Dedifferentiated amniotic fluid mesenchymal stem cell (primary cell): ENCODE measurements around the gene C11orf42.

ENCODE experiments used
- DNase-seq: peaks from one replicate; pipeline ENCODE4 v3.0.0-alpha.2; 2016; ENCODE audit errors: extremely low spot score

Gene C11orf42

GRCh38 chr11:6205366-6205765, at the start of gene C11orf42:
TSS of gene C11orf42 (plus strand) at chr11:6205557. CDS start at chr11:6205616, 59 bp downstream.
- no peak for DNase-seq

GRCh38 chr11:6156628-6157359, 48.6 kb upstream of the C11orf42 start:
- no peak for DNase-seq

GRCh38 chr11:6170226-6170625, 35.1 kb upstream of the C11orf42 start, which contains the start of gene OR52B2:
TSS of gene OR52B2 (minus strand) at chr11:6170326. CDS start at chr11:6170326, 0 bp downstream.
- DNase-seq, result no peak

GRCh38 chr11:6175440-6175839, 29.9 kb upstream of the C11orf42 start:
- no peak for DNase-seq

GRCh38 chr11:6191742-6192141, 13.6 kb upstream of the C11orf42 start:
- DNase-seq, result no peak

- no peak for DNase-seq
Measured at GRCh38 chr11:6194065-6194581, 11.2 kb upstream of the C11orf42 start.

GRCh38 chr11:6196396-6196795, 9.0 kb upstream of the C11orf42 start:
- DNase-seq, result no peak

GRCh38 chr11:6197466-6198200, 7.7 kb upstream of the C11orf42 start:
- DNase-seq, result no peak

GRCh38 chr11:6199174-6199810, 6.1 kb upstream of the C11orf42 start, which contains the start of gene OR52W1:
TSS of gene OR52W1 (plus strand) at chr11:6199224. CDS start at chr11:6199224, 0 bp downstream.
- DNase-seq, result no peak

- no peak for DNase-seq
Measured at GRCh38 chr11:6200975-6201374, 4.4 kb upstream of the C11orf42 start.

GRCh38 chr11:6201481-6201880, 3.9 kb upstream of the C11orf42 start:
- DNase-seq, result no peak

GRCh38 chr11:6202041-6202440, 3.3 kb upstream of the C11orf42 start:
- no peak for DNase-seq

- no peak for DNase-seq
Measured at GRCh38 chr11:6203327-6203726, 2.0 kb upstream of the C11orf42 start.

- DNase-seq, result no peak
Measured at GRCh38 chr11:6204706-6205105, 651 bp upstream of the C11orf42 start.

GRCh38 chr11:6206456-6207180, 1.3 kb downstream of the C11orf42 start:
- DNase-seq, result no peak

GRCh38 chr11:6209801-6210200, 4.4 kb downstream of the C11orf42 start:
- no peak for DNase-seq

GRCh38 chr11:6210274-6210955, 5.1 kb downstream of the C11orf42 start:
- DNase-seq, result no peak

GRCh38 chr11:6214530-6214929, 9.2 kb downstream of the C11orf42 start:
- no peak for DNase-seq

- no peak for DNase-seq
Measured at GRCh38 chr11:6216501-6216900, 11.1 kb downstream of the C11orf42 start.

GRCh38 chr11:6217722-6218121, 12.4 kb downstream of the C11orf42 start:
- DNase-seq, result no peak

- peak; percentile 87 for DNase-seq
Measured at GRCh38 chr11:6219359-6219758, 14.0 kb downstream of the C11orf42 start.
